ENCODE results near the gene QARS1. TPM values are rescaled to one million over a fixed set of nuclear protein-coding genes. Genes with fewer than 3 reads are reported as not detected.

Gene QARS1
- total and polyA plus RNA-seq, 2 donors (not counting 1 experiment from before 2014, with no cell fraction given), result 282 to 426 TPM

DNA sequence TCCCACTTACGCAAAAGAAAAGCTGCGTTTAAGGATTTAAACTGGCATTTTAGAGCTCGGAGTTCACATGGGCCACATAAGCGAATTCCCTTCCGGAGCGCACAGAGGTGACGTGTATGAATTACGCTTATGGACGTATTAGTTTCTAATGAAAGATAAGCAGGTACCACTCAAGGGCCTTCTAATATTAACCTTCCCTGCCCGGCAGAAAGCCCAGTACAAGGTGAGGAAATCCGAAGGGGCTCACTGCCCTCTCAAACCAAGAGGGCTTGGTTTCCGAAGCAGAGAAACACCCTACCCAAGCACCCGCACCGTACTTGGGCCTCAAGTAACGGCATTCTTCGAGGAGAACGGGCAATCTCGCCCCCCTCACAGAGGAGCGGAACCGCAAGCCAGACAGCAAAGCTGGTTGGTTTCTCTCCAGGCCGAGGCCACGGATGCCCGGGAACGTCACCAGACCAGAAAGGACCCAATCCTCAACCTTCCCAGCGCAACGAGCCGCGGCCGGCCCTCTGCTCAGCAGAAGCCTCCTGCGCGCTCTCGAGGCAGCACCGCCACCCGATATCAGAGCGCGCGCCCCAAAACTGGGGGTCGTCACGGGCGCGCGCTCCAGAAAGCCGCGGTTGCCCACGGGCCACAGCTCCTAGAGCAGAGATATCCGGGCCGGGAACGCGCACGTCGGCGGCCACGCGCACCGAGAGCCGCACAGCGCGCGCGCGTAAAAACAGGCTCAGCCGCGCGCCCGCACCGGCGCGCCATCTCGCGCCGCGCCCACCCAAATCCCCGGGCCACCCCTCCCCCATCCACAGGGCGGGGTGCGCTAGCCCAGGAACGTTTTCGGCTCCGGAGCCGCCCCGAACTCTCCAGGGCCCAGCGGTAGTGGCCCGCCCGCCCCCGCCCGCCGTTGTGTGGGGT, 11.4 kb downstream of the QARS1 start:
- Histone ChIP-seq H2AFZ (ENCODE audit: insufficient read depth, low read depth, low read length, poor library complexity, severe bottlenecking) (peak overlapping the region; percentile 94), H3K4me3 (ENCODE audit: control extremely low read depth in 1 of 5, extremely low read depth in 1 of 5, insufficient read depth in 1 of 5, low read depth in 2 of 5, low read length in 4 of 5) (peak overlapping the region; percentile 72 to 95 (median 88))

More for the DNA sequence above, 11.4 kb downstream of the QARS1 start:
- peak overlapping the region; percentile 87 for H3K4me2 ChIP-seq (replicated peaks; ENCODE audit: low read depth, low read length, poor library complexity, severe bottlenecking)
- peaks cover 50% of the 10 kb centered on the region for H3K79me2 ChIP-seq (ENCODE audit: control insufficient read depth, insufficient read depth, low read length)
- under 1% methylated on average over 76 of the region's 86 CpGs for WGBS (ENCODE audit: insufficient coverage)
- ChIA-PET CTCF (interaction anchor here (0.7 to 3.2 kb wide), 13 partner anchors 8 to 407 kb away, joined by 3 to 51 read pairs (median 5); partner anchors contain the start of genes NDUFAF3, P4HTM, USP19 and USP4), POLR2A (interaction anchor here (0.6 to 3.3 kb wide), 18 partner anchors 10 to 996 kb away, joined by 3 to 37 read pairs (median 8); partner anchors contain the start of genes DAG1, IMPDH2, NDUFAF3 and QARS1)
- peak overlapping the region; percentile 99 for H3K27ac Mint-ChIP-seq
- peak; percentile 32 for ATAC-seq (ENCODE audit: low read depth)
- H3K27me3 ChIP-seq (replicated peaks in 1 of 4; ENCODE audit: control extremely low read depth in 1 of 4, control insufficient read depth in 3 of 4, insufficient read depth in 4 of 4, low read length in 3 of 4), result no peaks in the 10 kb centered on the region
- intact Hi-C loops (cut with micrococcal nuclease), result loop anchor here (1.0 to 5.0 kb wide), 3 partner anchors 66 to 247 kb away; partner anchors contain the start of genes PRKAR2A and USP4
- peaks cover 38% of the 10 kb centered on the region for H3K4me1 Mint-ChIP-seq
- no peak for TF ChIP-seq EZH2 (IDR thresholded peaks at IDR 0.05; ENCODE audit: borderline replicate concordance, insufficient read depth, low read depth, low read length, poor library complexity, severe bottlenecking)
- TF ChIP-seq, protein P1, sequence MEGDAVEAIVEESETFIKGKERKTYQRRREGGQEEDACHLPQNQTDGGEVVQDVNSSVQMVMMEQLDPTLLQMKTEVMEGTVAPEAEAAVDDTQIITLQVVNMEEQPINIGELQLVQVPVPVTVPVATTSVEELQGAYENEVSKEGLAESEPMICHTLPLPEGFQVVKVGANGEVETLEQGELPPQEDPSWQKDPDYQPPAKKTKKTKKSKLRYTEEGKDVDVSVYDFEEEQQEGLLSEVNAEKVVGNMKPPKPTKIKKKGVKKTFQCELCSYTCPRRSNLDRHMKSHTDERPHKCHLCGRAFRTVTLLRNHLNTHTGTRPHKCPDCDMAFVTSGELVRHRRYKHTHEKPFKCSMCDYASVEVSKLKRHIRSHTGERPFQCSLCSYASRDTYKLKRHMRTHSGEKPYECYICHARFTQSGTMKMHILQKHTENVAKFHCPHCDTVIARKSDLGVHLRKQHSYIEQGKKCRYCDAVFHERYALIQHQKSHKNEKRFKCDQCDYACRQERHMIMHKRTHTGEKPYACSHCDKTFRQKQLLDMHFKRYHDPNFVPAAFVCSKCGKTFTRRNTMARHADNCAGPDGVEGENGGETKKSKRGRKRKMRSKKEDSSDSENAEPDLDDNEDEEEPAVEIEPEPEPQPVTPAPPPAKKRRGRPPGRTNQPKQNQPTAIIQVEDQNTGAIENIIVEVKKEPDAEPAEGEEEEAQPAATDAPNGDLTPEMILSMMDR (IDR thresholded peaks at IDR 0.05), result no peak
- peaks cover 3 to 16% of the 10 kb centered on the region in 2 experiments for H3K36me3 ChIP-seq (replicated peaks in 1 of 2; ENCODE audit: control extremely low read depth in 1 of 2, control insufficient read depth in 1 of 2, extremely low read depth in 1 of 2, insufficient read depth in 2 of 2, low read length in 1 of 2)
- peak overlapping the region; percentile 87 to 94 for H3K27ac ChIP-seq (ENCODE audit: low read length in 2 of 2)
- peaks cover 46% of the 10 kb centered on the region for H4K20me1 ChIP-seq (ENCODE audit: control insufficient read depth, insufficient read depth, low read length, poor library complexity, severe bottlenecking)
- peak overlapping the region; percentile 97 for H3K4me3 Mint-ChIP-seq
- H3K9me3 ChIP-seq (ENCODE audit: control extremely low read depth in 1 of 3, control insufficient read depth in 2 of 3, insufficient read depth in 1 of 3, low read length in 2 of 3), result peaks cover 0 to 6% (median 0%) of the 10 kb centered on the region in 3 donors
- H3K27me3 Mint-ChIP-seq, result no peaks in the 10 kb centered on the region
- no peaks in the 10 kb centered on the region for H3K9me3 Mint-ChIP-seq (ENCODE audit: insufficient read depth)
- H3K4me1 ChIP-seq (ENCODE audit: control insufficient read depth in 2 of 2, insufficient read depth in 2 of 2, low read length in 2 of 2), result peaks cover 26 to 35% of the 10 kb centered on the region in 2 donors
- peak; percentile 91 for DNase-seq
- H3K9ac ChIP-seq (ENCODE audit: low read length), result peak overlapping the region; percentile 96

Data from B cell (primary cell).